Stimulated activated CD4-positive, alpha-beta T cell treated with anti-CD3 and anti-CD28 coated beads, Interleukin-4, amount 100 ng/mL, for 48 hours (primary cell): Measurements from ENCODE around the gene OR4X1.
"Not testable (repeated sequence)": the region's sequence is repeated elsewhere in the genome, so short reads cannot be mapped to it uniquely, and the experiment has no call there.

ENCODE experiments used
- DNase-seq, 2 donors: peaks; one replicate each; pipeline ENCODE4 v3.0.0-alpha.2; 2020; ENCODE audit warnings: low read depth in 2 of 2

OR4X1 gene

DNA sequence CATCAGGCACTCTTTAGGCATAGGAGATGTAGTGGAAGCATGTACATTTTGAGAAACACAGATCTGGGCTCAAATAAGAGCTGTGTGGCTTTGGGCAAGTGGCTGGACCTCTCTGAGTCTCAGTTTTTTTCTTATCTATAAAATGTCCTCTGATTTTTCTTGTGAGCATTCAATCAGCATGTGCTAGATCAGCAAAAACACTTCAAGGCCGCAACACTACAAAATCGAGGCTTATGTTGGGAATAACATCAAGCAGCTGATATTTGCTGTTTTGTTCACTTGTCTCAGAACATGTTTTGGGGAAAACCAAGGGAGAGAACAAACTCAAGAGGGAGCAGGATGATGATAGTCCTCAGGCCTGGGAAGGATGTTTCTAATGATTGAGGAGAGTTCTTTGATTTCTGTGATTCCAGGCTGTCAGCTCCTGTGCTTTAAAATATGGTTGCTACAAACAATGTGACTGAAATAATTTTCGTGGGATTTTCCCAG is at the start of gene OR4X1:
OR4X1 (plus strand) TSS at position 439 of the 489 bp plus-strand sequence; CDS start at position 439, 0 bp downstream.
- no peak for DNase-seq

DNA sequence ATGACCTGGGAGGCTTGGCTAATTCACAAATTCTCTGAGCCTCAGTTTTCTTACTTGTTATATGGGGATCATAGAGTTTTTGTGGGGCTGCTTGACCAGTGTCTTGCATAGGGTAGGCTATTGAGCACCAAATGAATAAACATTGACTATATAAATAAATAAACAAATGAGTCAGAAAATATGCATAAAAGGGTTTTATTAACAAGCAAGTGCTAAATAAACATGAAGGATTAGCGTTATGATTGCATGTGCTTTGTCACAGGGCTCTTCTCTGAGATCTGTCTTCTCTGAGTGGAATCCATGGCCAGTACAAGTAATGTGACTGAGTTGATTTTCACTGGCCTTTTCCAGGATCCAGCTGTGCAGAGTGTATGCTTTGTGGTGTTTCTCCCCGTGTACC is 47.2 kb upstream of the OR4X1 start, which contains the start of gene OR4B1:
OR4B1 (plus strand) TSS at position 301 of the 400 bp plus-strand sequence; CDS start at position 301, 0 bp downstream.
- no peak for DNase-seq

DNA sequence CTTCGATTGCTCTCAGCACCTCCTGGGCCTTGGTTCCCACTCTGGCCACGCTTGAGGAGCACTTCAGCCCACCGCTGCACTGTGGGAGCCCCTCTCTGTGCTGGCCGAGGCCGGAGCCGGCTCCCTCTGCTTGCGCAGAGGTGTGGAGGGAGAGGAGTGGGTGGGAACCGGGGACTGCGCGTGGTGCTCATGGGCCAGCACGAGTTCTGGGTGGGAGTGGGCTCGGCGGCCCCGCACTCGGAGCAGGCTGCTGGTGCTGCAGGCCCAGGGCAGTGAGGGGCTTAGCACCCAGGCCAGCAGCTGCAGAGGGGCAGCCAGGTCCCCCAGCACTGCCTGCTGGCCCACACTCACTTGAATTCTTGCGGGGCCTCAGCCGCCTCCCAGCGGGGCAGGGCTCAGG is 34.9 kb upstream of the OR4X1 start:
- DNase-seq = no peak

DNA sequence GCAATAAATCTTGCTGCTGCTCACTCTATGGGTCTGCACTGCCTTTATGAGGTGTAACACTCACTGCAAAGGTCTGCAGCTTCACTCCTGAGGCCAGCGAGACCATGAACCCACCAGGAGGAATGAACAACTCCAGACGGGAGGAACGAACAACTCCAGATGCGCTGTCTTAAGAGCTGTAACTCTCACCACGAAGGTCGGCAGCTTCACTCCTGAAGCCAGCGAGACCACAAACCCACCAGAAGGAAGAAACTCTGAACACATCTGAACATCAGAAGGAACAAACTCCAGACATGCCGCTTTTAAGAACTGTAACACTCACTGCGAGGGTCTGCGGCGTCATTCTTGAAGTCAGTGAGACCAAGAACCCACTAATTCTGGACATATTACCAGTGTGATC is 33.6 kb upstream of the OR4X1 start:
- DNase-seq = not testable (repeated sequence)

DNA sequence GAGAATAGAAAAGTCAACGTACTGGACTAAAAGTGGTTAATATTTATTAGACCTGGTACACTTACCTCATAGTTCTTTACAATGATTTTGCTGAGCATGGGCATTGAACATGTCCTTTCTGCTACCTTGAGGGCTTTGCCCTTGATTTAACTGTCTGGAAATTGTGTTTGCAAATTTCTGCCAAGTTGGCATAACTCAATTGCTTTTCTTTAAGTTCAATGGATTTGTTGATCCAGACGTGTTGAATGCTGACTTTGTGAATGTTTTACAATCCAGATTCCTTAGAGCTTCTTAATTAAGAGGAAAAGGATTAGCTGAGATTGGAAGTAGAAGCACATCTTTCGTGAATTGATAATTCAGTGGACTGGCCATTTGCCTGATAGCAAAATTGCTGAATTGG is 25.9 kb upstream of the OR4X1 start:
- DNase-seq = no peak

DNA sequence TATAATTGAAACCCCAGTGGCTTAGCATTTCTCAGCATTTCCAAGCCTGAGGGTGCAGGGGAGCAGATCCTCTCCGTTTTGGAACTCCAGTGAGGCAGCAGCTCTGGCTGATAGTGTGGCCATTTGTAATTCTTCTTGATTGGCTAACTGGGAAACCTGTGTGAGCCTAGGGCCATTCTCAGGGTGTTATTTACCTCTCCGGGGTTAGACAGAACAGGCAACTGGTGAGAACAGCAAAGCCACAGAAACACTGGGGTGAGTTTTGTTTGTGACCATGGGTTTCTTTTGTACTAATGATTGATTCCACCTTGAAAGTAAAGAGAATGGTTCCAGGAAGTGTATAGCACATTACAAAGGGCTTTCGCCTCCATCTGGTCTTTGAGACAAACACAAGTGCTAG is 21.2 kb upstream of the OR4X1 start:
- DNase-seq = no peak

DNA sequence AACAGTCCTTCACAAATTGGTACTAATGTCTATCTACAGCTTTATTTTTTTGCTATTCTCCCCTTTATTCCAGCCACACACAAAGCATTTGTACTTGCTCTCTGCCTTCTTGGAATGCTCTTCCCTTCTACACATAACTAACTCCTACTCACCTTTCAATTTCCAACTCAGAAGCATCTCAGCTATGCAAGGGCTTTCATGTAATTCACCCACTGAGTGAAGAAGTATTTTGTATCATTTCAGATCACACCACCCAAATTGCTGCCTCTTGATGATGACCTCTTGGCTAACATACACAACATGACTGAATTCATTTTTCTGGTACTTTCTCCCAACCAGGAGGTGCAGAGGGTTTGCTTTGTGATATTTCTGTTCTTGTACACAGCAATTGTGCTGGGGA is 18.9 kb upstream of the OR4X1 start, which contains the start of gene OR4X2:
OR4X2 (plus strand) TSS at position 301 of the 400 bp plus-strand sequence; CDS start at position 301, 0 bp downstream.
- no peak for DNase-seq

GRCh38 chr11:48248902-48249301 is 14.8 kb upstream of the OR4X1 start:
- DNase-seq = no peak

- DNase-seq = no peak
Measured at GRCh38 chr11:48261600-48261999, 2.1 kb upstream of the OR4X1 start.

DNA sequence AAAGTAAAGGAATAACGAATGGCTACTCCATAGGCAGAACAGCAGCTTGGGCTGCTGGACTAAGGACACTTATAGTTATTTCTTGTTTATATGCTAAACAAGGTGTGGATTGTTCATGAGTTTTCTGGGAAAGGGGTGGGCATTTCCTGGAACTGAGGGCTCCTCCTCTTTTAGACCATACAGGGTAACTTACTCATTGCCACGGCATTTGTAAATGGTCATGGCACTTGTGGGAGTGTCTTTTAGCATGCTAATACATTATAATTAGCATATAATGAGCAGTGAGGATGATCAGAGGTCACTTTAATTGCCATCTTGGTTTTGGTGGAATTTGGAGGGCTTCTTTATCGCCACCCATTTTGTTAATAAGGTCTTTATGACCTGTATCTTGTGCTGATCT is 7.0 kb downstream of the OR4X1 start:
- DNase-seq = no peak

- DNase-seq = no peak
Measured at GRCh38 chr11:48272606-48273005, 8.9 kb downstream of the OR4X1 start.

DNA sequence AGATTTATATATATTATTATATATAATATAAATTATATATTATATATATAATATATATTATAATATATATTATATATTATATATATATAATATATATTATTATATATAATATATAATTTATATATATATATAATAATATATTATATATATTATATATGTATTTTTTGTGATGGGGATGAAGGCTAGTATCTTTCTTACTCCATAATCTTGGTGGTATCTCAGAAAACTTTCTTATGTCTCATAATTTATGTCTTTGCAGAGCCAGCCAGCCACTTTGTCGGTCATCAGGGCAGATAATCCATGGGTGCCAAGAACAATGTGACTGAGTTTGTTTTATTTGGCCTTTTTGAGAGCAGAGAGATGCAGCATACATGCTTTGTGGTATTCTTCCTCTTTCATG is 42.3 kb downstream of the OR4X1 start, which contains the start of gene OR4S1:
OR4S1 (plus strand) TSS at position 301 of the 400 bp plus-strand sequence; CDS start at position 301, 0 bp downstream.
- no peak for DNase-seq

- DNase-seq = peak; percentile 56 to 68
Measured at GRCh38 chr11:48307760-48308386, 44.2 kb downstream of the OR4X1 start.

DNA sequence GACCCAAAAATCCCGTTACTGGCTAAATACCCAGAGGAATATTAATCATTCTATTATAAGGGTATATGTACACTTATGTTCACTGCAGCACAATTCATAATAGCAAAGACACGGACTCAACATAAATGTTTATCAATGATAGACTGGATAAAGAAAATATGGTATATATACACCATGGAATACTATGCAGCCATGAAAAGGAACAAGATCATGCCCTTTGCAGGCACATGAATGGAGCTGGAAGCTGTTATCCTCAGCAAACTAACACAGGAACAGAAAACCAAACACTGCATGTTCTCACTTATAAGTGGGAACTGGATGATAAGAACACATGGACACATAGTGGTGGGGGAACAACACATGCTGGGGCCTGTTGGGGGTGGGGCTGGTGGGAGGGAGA is 49.9 kb downstream of the OR4X1 start:
- not testable (repeated sequence) for DNase-seq
